ENCODE measurements around the gene RDX. TPM values are rescaled to one million over a fixed set of nuclear protein-coding genes. Genes with fewer than 3 reads are reported as not detected.
"Not testable (repeated sequence)": the region's sequence is repeated elsewhere in the genome, so short reads cannot be mapped to it uniquely, and the experiment has no call there.

Gene RDX
- polyA plus RNA-seq, 2 of the 4 experiments (the other 2 are of a cell fraction): 158 to 183 TPM

DNA sequence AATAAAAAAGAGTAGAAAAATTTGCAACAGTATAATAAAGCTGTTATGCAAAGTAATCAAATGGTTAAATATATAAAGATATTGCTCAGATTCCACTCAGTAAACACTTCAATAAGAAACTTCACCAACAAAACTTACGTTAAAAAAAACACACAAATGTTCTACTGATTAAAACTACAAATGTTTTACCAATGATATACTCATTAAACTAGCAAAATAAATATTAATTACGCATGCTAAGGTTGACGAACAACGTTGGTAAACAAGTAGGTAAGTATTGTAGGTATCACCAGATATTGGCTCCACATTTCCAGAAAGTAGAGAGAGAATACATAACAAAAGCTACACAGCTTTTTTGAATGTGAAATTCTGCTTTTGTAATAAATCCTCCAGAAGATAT is 12.6 kb downstream of the RDX start:
- POLR2A ChIA-PET: no interaction called here
- peak overlapping the region; percentile 32; the same call in 1 of the 3 replicates for H3K4me2 ChIP-seq
- peaks cover 68% of the 10 kb centered on the region for H3K4me1 ChIP-seq
- CTCF ChIA-PET: no interaction called here
- WGBS (ENCODE audit: missing lambda C conversion rate): 84% methylated on average over 4 of the region's 4 CpGs
- ATAC-seq (no peak), DNase-seq (ENCODE audit: low read depth in 1 of 2, low spot score in 1 of 2) (no peak), FAIRE-seq (no peak)
- TF ChIP-seq, protein P1, sequence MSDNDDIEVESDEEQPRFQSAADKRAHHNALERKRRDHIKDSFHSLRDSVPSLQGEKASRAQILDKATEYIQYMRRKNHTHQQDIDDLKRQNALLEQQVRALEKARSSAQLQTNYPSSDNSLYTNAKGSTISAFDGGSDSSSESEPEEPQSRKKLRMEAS (IDR thresholded peaks at IDR 0.05): no peak
- TF ChIP-seq RNF2 (IDR thresholded peaks at IDR 0.05; ENCODE audit: borderline replicate concordance, low read depth): no peak
- no peak for TF ChIP-seq NFE2L2 (conservative IDR thresholded peaks at IDR 0.05; ENCODE audit: low read length)
- no peak for TF ChIP-seq CEBPB (IDR thresholded peaks at IDR 0.05)
- TF ChIP-seq, protein P2, sequence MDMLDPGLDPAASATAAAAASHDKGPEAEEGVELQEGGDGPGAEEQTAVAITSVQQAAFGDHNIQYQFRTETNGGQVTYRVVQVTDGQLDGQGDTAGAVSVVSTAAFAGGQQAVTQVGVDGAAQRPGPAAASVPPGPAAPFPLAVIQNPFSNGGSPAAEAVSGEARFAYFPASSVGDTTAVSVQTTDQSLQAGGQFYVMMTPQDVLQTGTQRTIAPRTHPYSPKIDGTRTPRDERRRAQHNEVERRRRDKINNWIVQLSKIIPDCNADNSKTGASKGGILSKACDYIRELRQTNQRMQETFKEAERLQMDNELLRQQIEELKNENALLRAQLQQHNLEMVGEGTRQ (IDR thresholded peaks at IDR 0.05): no peak
- no peak for TF ChIP-seq PHF8 (IDR thresholded peaks at IDR 0.05; ENCODE audit: borderline replicate concordance, low read depth)
- no peak for TF ChIP-seq POLR2A (IDR thresholded peaks at IDR 0.05; ENCODE audit: low read length)
- no peak for TF ChIP-seq SMC3 (IDR thresholded peaks at IDR 0.05)
- TF ChIP-seq RCOR1 (IDR thresholded peaks at IDR 0.05; ENCODE audit: low read depth, low read length): no peak
- TF ChIP-seq SREBF2 (IDR thresholded peaks at IDR 0.05): no peak
- no peak for TF ChIP-seq MAFK (IDR thresholded peaks at IDR 0.05; ENCODE audit: partially characterized antibody)
- no peak for TF ChIP-seq JUNB (IDR thresholded peaks at IDR 0.05)
- TF ChIP-seq ESRRA (IDR thresholded peaks at IDR 0.05; ENCODE audit: borderline replicate concordance, low read length): no peak
- no peak for TF ChIP-seq RARB (CRISPR knock-in tag; IDR thresholded peaks at IDR 0.05)
- no peak for TF ChIP-seq HOXB13 (CRISPR knock-in tag; IDR thresholded peaks at IDR 0.05; ENCODE audit: low read depth)
- TF ChIP-seq ZSCAN20 (CRISPR knock-in tag; IDR thresholded peaks at IDR 0.05): no peak
- no peak for TF ChIP-seq CHD2 (IDR thresholded peaks at IDR 0.05; ENCODE audit: low read length, partially characterized antibody)
- no peak overlapping the region for H3K27ac ChIP-seq
- H3K9me3 ChIP-seq: no peaks in the 10 kb centered on the region
- no peak overlapping the region for H3K4me3 ChIP-seq

DNA sequence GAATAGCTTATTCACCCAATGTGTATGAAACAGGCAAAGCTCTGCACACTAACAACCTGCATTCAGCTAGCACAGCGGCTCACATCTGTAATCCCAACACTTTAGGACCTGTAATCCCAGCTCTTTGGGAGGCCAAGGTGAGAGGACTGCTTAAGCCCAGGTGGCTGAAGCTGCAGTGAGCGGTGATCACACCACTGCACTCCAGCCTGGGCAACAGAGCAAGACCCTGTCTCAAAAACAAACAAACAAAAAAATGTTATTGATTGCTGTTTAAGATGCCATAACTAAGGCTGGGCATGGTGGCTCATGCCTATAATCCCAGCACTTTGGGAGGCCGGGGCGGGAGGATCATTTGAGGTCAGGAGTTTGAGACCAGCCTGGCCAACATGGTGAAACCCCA is 15.8 kb downstream of the RDX start:
- Histone ChIP-seq H3K4me1 (peaks cover 35% of the 10 kb centered on the region), H3K27ac (peak overlapping the region in 1 of 2 experiments; percentile 48; a peak in 2 of 6 replicates)
- POLR2A ChIA-PET; H3K4me3 ChIP-seq; H3K4me2 ChIP-seq; ATAC-seq; DNase-seq (ENCODE audit: low read depth in 1 of 2, low spot score in 1 of 2); FAIRE-seq; H3K9me3 ChIP-seq: not testable (repeated sequence)
- CTCF ChIA-PET: interaction anchor here (0.6 to 1.2 kb wide), 2 partner anchors 80 to 84 kb away, joined by 3 read pairs; no protein-coding TSS in a partner anchor
- 98% methylated on average over 4 of the region's 4 CpGs for WGBS (ENCODE audit: missing lambda C conversion rate)

DNA sequence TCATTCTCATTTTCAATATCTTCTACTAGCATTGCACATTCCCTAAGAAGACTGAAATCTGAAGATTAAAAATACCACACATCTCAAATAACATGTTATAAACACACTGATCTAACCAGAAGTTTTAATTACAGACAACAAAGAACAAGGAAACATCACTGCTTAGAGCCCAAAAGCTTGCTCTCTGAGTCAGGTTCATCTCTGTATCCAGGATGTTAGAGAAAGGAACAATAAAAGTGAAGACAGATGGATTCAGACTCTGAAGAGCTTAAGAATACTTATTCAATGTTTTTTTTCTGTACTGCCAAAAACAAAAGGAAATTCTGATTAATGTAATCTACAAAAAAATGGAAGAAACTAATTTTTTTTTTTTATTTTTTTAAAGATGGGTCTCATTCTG is 16.5 kb downstream of the RDX start:
- Histone ChIP-seq H3K4me3 (no peak overlapping the region), H3K4me2 (no peak overlapping the region), H3K4me1 (peaks cover 34% of the 10 kb centered on the region), H3K27ac (peak overlapping the region in 1 of 2 experiments; percentile 48; a peak in 2 of 6 replicates), H3K9me3 (no peaks in the 10 kb centered on the region)
- ATAC-seq (no peak), DNase-seq (ENCODE audit: low read depth in 1 of 2, low spot score in 1 of 2) (no peak), FAIRE-seq (no peak)
- CTCF ChIA-PET: interaction anchor here (0.6 kb wide), 1 partner anchor 13 kb away, joined by 3 read pairs; no protein-coding TSS in a partner anchor
- no peak for TF ChIP-seq RAD21 (conservative IDR thresholded peaks at IDR 0.05 in 1 of 2, IDR thresholded peaks at IDR 0.05 in 1 of 2)
- TF ChIP-seq KDM5A (IDR thresholded peaks at IDR 0.05): no peak
- TF ChIP-seq CBX8 (IDR thresholded peaks at IDR 0.05): no peak
- no peak for TF ChIP-seq FOSL2 (IDR thresholded peaks at IDR 0.05)
- no peak for TF ChIP-seq FOSL2 (CRISPR knock-in tag; IDR thresholded peaks at IDR 0.05)
- no peak for TF ChIP-seq NFE2L2 (conservative IDR thresholded peaks at IDR 0.05; ENCODE audit: low read length)
- TF ChIP-seq, protein P3, sequence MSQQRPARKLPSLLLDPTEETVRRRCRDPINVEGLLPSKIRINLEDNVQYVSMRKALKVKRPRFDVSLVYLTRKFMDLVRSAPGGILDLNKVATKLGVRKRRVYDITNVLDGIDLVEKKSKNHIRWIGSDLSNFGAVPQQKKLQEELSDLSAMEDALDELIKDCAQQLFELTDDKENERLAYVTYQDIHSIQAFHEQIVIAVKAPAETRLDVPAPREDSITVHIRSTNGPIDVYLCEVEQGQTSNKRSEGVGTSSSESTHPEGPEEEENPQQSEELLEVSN (IDR thresholded peaks at IDR 0.05; ENCODE audit: borderline replicate concordance, low read depth): no peak
- TF ChIP-seq, protein P4, sequence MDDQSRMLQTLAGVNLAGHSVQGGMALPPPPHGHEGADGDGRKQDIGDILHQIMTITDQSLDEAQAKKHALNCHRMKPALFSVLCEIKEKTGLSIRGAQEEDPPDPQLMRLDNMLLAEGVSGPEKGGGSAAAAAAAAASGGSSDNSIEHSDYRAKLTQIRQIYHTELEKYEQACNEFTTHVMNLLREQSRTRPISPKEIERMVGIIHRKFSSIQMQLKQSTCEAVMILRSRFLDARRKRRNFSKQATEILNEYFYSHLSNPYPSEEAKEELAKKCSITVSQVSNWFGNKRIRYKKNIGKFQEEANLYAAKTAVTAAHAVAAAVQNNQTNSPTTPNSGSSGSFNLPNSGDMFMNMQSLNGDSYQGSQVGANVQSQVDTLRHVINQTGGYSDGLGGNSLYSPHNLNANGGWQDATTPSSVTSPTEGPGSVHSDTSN (IDR thresholded peaks at IDR 0.05): no peak
- no peak for TF ChIP-seq TP53 (CRISPR knock-in tag; IDR thresholded peaks at IDR 0.05)
- no peak for TF ChIP-seq HOXA7 (CRISPR knock-in tag; IDR thresholded peaks at IDR 0.05)
- TF ChIP-seq MAZ (IDR thresholded peaks at IDR 0.05; ENCODE audit: borderline replicate concordance, low read depth, low read length): no peak
- no peak for TF ChIP-seq GATA3 (IDR thresholded peaks at IDR 0.05; ENCODE audit: borderline replicate concordance)
- no peak for TF ChIP-seq MAFK (IDR thresholded peaks at IDR 0.05; ENCODE audit: partially characterized antibody)
- no peak for TF ChIP-seq ZSCAN20 (CRISPR knock-in tag; IDR thresholded peaks at IDR 0.05)
- TF ChIP-seq, protein P5, sequence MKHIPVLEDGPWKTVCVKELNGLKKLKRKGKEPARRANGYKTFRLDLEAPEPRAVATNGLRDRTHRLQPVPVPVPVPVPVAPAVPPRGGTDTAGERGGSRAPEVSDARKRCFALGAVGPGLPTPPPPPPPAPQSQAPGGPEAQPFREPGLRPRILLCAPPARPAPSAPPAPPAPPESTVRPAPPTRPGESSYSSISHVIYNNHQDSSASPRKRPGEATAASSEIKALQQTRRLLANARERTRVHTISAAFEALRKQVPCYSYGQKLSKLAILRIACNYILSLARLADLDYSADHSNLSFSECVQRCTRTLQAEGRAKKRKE (CRISPR knock-in tag; IDR thresholded peaks at IDR 0.05; ENCODE audit: low read depth): no peak
- POLR2A ChIA-PET: no interaction called here

All from A549 (cell line).